Measurements from ENCODE around the gene POU6F2. TPM values are rescaled to one million over a fixed set of nuclear protein-coding genes. Genes with fewer than 3 reads are reported as not detected.

Gene POU6F2
- total and polyA plus RNA-seq, 9 of the 15 experiments (the other 6 are each of a cell fraction or from before 2014, with no cell fraction given), result 0.29 to 1.5 (median 0.96) TPM

DNA sequence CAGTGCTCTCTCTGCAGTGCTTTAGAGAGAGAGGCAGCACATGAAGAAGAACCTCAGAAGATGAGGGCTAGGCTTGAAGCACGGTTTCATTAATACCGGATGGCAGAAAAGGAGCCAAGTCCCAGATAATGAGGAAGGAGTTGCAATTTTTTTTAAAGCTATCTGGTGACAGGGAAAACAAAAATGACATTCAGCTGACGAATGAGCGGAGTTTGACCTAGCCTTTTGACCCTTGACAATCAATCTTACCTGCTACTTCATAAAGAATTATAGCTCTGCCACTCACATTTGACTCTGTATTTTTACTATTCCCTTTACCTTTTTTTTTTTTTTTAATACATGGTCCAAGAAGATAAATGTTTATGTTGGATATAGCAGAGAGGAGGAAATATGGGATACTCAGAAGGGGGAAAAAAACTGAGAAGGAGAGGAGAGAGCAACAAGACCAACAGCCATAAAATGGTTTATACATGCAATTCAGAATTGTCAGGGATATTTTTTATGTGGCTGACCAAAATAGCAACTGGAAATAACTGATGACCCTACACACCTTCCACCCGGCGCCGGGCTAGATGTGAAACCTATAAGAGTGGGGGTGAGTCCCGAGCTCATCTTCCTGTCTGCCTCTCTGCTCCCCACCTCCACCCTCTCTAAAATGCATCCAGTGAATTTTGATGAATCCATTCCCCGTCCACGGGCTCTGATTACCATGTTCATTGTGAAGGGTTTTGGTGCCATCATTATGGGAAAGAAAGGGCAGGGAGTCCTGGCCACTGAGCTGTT is 314.1 kb downstream of the POU6F2 start:
- Histone ChIP-seq H3K79me2 (ENCODE audit: control insufficient read depth, insufficient read depth, low read length) (no peaks in the 10 kb centered on the region), H3K9ac (ENCODE audit: insufficient read depth in 1 of 2, low read depth in 2 of 2, low read length in 2 of 2) (no peak overlapping the region), H3K27me3 (ENCODE audit: control insufficient read depth in 2 of 2, insufficient read depth in 2 of 2, low read length in 2 of 2) (peaks cover 17 to 18% of the 10 kb centered on the region in 2 experiments; a peak in 3 of 5 replicates), H3K9me3 (replicated peaks; ENCODE audit: control insufficient read depth, insufficient read depth, low read depth, low read length) (no peaks in the 10 kb centered on the region), H3K27ac (ENCODE audit: extremely low read depth, low read depth, low read length) (no peak overlapping the region), H2AFZ (ENCODE audit: low read depth, low read length) (no peak overlapping the region), H3K4me3 (no peak overlapping the region), H3K4me2 (ENCODE audit: insufficient read depth, low read length) (no peak overlapping the region), H3K4me1 (replicated peaks in 1 of 2; ENCODE audit: control insufficient read depth in 2 of 2, insufficient read depth in 2 of 2, low read length in 2 of 2) (no peaks in the 10 kb centered on the region), H3K36me3 (ENCODE audit: control insufficient read depth, insufficient read depth, low read length) (no peaks in the 10 kb centered on the region), H4K20me1 (replicated peaks; ENCODE audit: control insufficient read depth, insufficient read depth, low read length) (no peaks in the 10 kb centered on the region), H3K9me1 (ENCODE audit: control insufficient read depth, insufficient read depth, low read length) (no peaks in the 10 kb centered on the region)
- POLR2A ChIA-PET, result interaction anchor here (1.3 kb wide), 1 partner anchor 9 kb away, joined by 3 read pairs; no protein-coding TSS in a partner anchor
- WGBS (ENCODE audit: insufficient coverage, low coverage, missing lambda C conversion rate), result 2% methylated on average over 10 of the region's 10 CpGs
- intact Hi-C loops (cut with micrococcal nuclease) (no loop called here), in situ Hi-C loops (cut with MboI) (no loop called here)
- CTCF ChIA-PET (ENCODE audit: low intra/inter-chr PET ratio), result no interaction called here
- TF ChIP-seq, protein P1, sequence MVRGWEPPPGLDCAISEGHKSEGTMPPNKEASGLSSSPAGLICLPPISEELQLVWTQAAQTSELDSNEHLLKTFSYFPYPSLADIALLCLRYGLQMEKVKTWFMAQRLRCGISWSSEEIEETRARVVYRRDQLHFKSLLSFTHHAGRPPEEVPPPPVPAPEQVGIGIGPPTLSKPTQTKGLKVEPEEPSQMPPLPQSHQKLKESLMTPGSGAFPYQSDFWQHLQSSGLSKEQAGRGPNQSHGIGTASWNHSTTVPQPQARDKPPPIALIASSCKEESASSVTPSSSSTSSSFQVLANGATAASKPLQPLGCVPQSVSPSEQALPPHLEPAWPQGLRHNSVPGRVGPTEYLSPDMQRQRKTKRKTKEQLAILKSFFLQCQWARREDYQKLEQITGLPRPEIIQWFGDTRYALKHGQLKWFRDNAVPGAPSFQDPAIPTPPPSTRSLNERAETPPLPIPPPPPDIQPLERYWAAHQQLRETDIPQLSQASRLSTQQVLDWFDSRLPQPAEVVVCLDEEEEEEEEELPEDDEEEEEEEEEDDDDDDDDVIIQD (CRISPR knock-in tag; IDR thresholded peaks at IDR 0.05), result no peak
- no peak for TF ChIP-seq CSDE1 (IDR thresholded peaks at IDR 0.05)
- TF ChIP-seq, protein P2, sequence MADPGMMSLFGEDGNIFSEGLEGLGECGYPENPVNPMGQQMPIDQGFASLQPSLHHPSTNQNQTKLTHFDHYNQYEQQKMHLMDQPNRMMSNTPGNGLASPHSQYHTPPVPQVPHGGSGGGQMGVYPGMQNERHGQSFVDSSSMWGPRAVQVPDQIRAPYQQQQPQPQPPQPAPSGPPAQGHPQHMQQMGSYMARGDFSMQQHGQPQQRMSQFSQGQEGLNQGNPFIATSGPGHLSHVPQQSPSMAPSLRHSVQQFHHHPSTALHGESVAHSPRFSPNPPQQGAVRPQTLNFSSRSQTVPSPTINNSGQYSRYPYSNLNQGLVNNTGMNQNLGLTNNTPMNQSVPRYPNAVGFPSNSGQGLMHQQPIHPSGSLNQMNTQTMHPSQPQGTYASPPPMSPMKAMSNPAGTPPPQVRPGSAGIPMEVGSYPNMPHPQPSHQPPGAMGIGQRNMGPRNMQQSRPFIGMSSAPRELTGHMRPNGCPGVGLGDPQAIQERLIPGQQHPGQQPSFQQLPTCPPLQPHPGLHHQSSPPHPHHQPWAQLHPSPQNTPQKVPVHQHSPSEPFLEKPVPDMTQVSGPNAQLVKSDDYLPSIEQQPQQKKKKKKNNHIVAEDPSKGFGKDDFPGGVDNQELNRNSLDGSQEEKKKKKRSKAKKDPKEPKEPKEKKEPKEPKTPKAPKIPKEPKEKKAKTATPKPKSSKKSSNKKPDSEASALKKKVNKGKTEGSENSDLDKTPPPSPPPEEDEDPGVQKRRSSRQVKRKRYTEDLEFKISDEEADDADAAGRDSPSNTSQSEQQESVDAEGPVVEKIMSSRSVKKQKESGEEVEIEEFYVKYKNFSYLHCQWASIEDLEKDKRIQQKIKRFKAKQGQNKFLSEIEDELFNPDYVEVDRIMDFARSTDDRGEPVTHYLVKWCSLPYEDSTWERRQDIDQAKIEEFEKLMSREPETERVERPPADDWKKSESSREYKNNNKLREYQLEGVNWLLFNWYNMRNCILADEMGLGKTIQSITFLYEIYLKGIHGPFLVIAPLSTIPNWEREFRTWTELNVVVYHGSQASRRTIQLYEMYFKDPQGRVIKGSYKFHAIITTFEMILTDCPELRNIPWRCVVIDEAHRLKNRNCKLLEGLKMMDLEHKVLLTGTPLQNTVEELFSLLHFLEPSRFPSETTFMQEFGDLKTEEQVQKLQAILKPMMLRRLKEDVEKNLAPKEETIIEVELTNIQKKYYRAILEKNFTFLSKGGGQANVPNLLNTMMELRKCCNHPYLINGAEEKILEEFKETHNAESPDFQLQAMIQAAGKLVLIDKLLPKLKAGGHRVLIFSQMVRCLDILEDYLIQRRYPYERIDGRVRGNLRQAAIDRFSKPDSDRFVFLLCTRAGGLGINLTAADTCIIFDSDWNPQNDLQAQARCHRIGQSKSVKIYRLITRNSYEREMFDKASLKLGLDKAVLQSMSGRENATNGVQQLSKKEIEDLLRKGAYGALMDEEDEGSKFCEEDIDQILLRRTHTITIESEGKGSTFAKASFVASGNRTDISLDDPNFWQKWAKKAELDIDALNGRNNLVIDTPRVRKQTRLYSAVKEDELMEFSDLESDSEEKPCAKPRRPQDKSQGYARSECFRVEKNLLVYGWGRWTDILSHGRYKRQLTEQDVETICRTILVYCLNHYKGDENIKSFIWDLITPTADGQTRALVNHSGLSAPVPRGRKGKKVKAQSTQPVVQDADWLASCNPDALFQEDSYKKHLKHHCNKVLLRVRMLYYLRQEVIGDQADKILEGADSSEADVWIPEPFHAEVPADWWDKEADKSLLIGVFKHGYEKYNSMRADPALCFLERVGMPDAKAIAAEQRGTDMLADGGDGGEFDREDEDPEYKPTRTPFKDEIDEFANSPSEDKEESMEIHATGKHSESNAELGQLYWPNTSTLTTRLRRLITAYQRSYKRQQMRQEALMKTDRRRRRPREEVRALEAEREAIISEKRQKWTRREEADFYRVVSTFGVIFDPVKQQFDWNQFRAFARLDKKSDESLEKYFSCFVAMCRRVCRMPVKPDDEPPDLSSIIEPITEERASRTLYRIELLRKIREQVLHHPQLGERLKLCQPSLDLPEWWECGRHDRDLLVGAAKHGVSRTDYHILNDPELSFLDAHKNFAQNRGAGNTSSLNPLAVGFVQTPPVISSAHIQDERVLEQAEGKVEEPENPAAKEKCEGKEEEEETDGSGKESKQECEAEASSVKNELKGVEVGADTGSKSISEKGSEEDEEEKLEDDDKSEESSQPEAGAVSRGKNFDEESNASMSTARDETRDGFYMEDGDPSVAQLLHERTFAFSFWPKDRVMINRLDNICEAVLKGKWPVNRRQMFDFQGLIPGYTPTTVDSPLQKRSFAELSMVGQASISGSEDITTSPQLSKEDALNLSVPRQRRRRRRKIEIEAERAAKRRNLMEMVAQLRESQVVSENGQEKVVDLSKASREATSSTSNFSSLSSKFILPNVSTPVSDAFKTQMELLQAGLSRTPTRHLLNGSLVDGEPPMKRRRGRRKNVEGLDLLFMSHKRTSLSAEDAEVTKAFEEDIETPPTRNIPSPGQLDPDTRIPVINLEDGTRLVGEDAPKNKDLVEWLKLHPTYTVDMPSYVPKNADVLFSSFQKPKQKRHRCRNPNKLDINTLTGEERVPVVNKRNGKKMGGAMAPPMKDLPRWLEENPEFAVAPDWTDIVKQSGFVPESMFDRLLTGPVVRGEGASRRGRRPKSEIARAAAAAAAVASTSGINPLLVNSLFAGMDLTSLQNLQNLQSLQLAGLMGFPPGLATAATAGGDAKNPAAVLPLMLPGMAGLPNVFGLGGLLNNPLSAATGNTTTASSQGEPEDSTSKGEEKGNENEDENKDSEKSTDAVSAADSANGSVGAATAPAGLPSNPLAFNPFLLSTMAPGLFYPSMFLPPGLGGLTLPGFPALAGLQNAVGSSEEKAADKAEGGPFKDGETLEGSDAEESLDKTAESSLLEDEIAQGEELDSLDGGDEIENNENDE (IDR thresholded peaks at IDR 0.05; ENCODE audit: low read depth, low read length), result no peak
- DNase-seq (ENCODE audit: extremely low read depth in 1 of 4, low spot score in 3 of 4), result no peak
- no peak for FAIRE-seq
- BruUV-seq (replicated peaks), result no TSS peak
- no peak for ATAC-seq
